IPS-18a (cell line): ENCODE measurements around the gene EPHA2.

Experiments
- H3K27ac ChIP-seq: one replicate; pipeline ENCODE4 v1.5.1; 2013; ENCODE audit warnings: low read length
- H3K27me3 ChIP-seq: one replicate; pipeline ENCODE4 v1.6.1; 2013; ENCODE audit warnings: mild to moderate bottlenecking, low read length; ENCODE audit not compliant: control insufficient read depth, insufficient read depth
- H3K36me3 ChIP-seq: one replicate; pipeline ENCODE4 v1.6.1; 2013; ENCODE audit warnings: low read depth, low read length; ENCODE audit not compliant: control insufficient read depth
- H3K4me1 ChIP-seq: one replicate; pipeline ENCODE4 v1.6.1; 2013; ENCODE audit warnings: low read depth, low read length; ENCODE audit not compliant: control insufficient read depth
- H3K4me3 ChIP-seq: one replicate; pipeline ENCODE4 v1.5.1; 2013; ENCODE audit warnings: low read length
- H3K9ac ChIP-seq: one replicate; pipeline ENCODE4 v1.6.1; 2013; ENCODE audit warnings: mild to moderate bottlenecking, low read length, moderate library complexity
- H3K9me3 ChIP-seq: one replicate; pipeline ENCODE4 v1.6.1; 2013; ENCODE audit warnings: low read depth, low read length; ENCODE audit not compliant: control insufficient read depth

EPHA2 gene

DNA sequence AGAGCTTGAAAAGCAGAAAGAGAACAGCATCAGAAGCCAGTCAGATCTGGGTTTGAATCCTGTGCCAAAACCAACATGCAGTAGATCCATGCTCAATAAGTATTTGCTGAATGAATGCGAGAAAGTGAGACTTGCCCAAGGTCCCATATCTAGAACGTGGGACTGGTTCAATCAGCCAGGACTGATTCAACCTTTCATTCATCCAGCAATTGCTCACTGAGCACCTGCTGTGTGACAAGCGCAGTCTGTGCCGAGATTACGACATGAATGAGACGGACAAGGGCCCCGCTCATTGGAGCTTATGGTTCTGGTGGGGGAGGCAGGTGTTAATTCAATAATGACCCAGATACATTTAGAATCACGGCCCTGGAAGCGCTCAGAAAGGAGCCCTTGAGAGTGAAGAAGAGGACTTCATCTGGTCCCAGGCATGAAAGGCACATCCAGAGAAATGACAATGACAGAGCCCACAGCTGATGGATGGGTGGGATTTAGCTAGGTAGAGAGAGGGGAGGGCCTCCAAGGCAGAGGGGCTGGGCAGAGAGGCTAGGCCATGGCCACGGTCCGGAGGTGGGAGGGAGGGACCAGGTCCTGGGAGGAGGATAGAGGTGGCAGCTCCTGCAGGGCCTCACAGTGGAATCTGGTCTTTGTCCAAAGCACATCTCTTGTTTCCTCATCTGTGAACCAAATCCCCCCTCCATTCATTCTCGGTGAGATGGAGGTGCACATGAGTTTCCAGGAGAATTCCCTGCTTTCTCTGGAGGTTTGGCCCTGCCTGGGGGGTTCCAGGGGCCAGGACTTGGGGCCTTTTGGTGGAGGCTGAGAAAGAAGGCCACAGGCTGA lies 78.2 kb downstream of the EPHA2 start:
- Histone ChIP-seq H3K4me3 (no peak overlapping the region), H3K9me3 (no peaks in the 10 kb centered on the region), H3K9ac (no peak overlapping the region), H3K27me3 (peaks cover 25% of the 10 kb centered on the region), H3K4me1 (peaks cover 3% of the 10 kb centered on the region), H3K36me3 (no peaks in the 10 kb centered on the region), H3K27ac (no peak overlapping the region)

DNA sequence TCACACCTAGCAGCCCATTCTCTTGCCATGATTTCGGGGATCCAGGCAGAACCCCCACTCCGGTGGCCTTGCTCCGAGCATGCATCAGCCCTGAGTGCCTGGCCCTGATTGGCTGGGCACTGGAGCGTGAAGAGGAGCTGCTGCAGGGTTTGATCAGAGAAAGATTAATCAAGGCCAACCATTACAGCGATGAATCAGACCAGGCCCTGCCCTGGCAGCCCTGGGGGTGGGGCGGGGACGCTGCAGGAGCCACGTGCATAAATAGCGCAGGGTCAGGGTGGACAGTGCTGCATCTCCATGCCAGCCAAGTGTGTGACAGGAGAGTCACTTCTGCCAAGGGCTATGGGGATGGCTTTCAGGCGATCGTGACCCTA lies 79.0 kb downstream of the EPHA2 start:
- Histone ChIP-seq H3K4me1 (peaks cover 3% of the 10 kb centered on the region), H3K27ac (no peak overlapping the region), H3K27me3 (peaks cover 33% of the 10 kb centered on the region)

DNA sequence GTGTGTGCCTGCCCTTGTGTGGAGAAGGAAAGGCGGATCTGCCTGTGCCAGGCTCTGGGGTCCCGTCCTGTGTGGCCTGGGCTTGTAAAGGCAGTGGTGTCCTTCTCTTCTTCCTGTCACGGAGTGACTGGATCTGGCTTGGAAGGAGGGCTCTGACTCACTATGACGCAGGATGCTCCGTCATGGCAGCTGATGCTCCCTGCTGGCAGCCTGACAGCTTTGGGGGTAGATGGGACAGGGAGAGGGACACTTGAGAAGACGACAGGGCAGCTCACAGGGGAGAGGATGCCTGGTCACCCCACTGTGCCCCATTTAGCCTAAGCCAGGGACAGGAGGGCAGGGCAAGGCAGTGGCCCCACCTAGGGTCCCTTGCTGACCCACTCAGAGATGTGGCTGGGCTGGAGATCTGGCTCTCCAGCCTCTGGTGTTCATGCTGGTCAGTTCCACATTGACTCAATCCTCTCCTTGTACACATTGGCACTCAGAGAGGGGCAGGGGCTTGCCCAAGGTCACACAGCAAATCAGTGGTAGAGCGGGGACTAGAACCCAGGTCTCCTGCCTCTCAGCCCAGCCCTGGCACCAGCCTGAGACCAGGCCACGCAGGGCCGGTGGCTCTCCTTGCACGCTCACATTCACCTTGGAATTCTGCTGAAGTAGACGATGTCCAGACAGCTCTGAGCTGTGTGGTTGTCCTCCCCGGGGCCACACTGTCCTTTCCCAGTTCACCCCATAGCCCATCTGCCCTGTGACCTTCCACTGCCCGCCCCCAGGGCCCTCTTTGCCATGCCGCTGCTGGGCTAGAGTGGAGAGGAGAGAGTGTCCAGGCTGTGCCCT lies 79.6 kb downstream of the EPHA2 start:
- peaks cover 3% of the 10 kb centered on the region for H3K4me1 ChIP-seq
- H3K27me3 ChIP-seq: peaks cover 33% of the 10 kb centered on the region
- H3K9me3 ChIP-seq: no peaks in the 10 kb centered on the region
- H3K9ac ChIP-seq: no peak overlapping the region
- no peaks in the 10 kb centered on the region for H3K36me3 ChIP-seq
- no peak overlapping the region for H3K4me3 ChIP-seq
- H3K27ac ChIP-seq: no peak overlapping the region

More for the DNA sequence above, 79.0 kb downstream of the EPHA2 start:
- no peak overlapping the region for H3K9ac ChIP-seq
- H3K4me3 ChIP-seq: no peak overlapping the region
- H3K9me3 ChIP-seq: no peaks in the 10 kb centered on the region
- no peaks in the 10 kb centered on the region for H3K36me3 ChIP-seq

DNA sequence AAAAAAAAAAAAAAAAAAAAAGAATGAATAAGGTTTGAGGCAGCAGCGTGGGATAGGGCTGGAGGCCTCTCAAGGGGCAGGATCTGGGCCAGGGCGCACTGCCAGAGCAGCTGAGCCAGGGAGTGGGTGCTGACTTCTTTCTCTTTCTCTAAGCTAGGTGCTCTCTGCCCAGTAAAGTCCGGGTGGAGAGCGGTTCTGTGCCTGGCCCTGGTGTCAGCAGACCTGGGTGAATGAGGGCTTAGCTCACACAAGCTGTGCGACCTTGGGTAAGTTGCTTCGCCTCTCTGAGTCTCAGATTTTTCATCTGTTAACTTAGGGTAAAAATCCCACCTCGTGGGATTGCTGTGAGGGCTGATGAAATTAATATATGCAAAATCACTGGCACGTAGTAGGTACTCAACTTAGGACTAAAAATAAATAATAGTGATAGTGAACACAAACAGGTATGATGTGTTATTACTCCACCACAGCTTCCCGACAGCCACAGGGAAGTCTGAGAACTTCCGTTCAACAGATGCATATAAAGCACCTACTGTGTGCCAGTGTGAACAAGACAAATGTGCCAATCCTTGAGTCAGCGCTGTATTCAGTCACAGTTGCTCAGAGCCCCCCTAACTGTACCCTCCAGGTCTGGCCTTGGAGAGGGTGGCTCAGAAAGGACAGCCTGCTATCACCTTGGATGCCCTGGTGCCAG lies 80.4 kb downstream of the EPHA2 start:
- Histone ChIP-seq H3K9ac (no peak overlapping the region), H3K27me3 (peaks cover 33% of the 10 kb centered on the region), H3K27ac (no peak overlapping the region), H3K9me3 (no peaks in the 10 kb centered on the region), H3K36me3 (no peaks in the 10 kb centered on the region), H3K4me3 (no peak overlapping the region), H3K4me1 (peaks cover 3% of the 10 kb centered on the region)
